ENCODE results near the gene NINL. TPM values are rescaled to one million over a fixed set of nuclear protein-coding genes. Genes with fewer than 3 reads are reported as not detected.
"Not testable (repeated sequence)": the region's sequence is repeated elsewhere in the genome, so short reads cannot be mapped to it uniquely, and the experiment has no call there.

NINL gene
- total and polyA plus RNA-seq, 4 donors = 6.0 to 28.3 (median 12.9) TPM

GRCh38 chr20:25510202-25510601 is 75.1 kb downstream of the NINL start:
- intact Hi-C loops (cut with DNase I) = no loop called here
- Histone ChIP-seq H3K27ac (ENCODE audit: low read depth in 1 of 2, low read length in 2 of 2) (no peak overlapping the region), H3K4me3 (ENCODE audit: low read length in 2 of 2) (no peak overlapping the region), H3K27me3 (ENCODE audit: control insufficient read depth in 1 of 2, insufficient read depth in 2 of 2, low read length in 1 of 2) (no peaks in the 10 kb centered on the region), H3K36me3 (ENCODE audit: control insufficient read depth in 1 of 2, insufficient read depth in 2 of 2, low read length in 1 of 2) (peaks cover 4% of the 10 kb centered on the region in 2 donors), H3K4me1 (ENCODE audit: control insufficient read depth in 1 of 2, insufficient read depth in 2 of 2, low read length in 2 of 2) (no peaks in the 10 kb centered on the region), H3K9me3 (ENCODE audit: control insufficient read depth, low read length) (peaks cover 3% of the 10 kb centered on the region)
- DNase-seq = no peak
- ATAC-seq (ENCODE audit: low FRiP score) = no peak
- WGBS, 2 donors = 93 to 94% methylated on average over 8 of the region's 8 CpGs

- intact Hi-C loops (cut with DNase I) = loop anchor here in 1 of 2 donors (5.0 kb wide), 1 partner anchor 113 kb away; the partner anchor contains the start of gene NANP
- peaks cover 0 to 3% of the 10 kb centered on the region in 2 donors for H3K36me3 ChIP-seq (ENCODE audit: control insufficient read depth in 1 of 2, insufficient read depth in 2 of 2, low read length in 1 of 2)
- H3K27me3 ChIP-seq (ENCODE audit: control insufficient read depth in 1 of 2, insufficient read depth in 2 of 2, low read length in 1 of 2) = no peaks in the 10 kb centered on the region
- H3K4me1 ChIP-seq (ENCODE audit: control insufficient read depth in 1 of 2, insufficient read depth in 2 of 2, low read length in 2 of 2) = no peaks in the 10 kb centered on the region
- H3K4me3 ChIP-seq (ENCODE audit: low read length in 2 of 2) = no peak overlapping the region
- no peaks in the 10 kb centered on the region for H3K9me3 ChIP-seq (ENCODE audit: control insufficient read depth, low read length)
- no peak overlapping the region for H3K27ac ChIP-seq (ENCODE audit: low read depth in 1 of 2, low read length in 2 of 2)
- DNase-seq = no peak
- 99% methylated on average over 5 of the region's 5 CpGs for WGBS, 2 donors
- ATAC-seq (ENCODE audit: low FRiP score) = no peak
Measured at GRCh38 chr20:25509084-25509483, 76.2 kb downstream of the NINL start.

GRCh38 chr20:25508083-25508770 is 77.1 kb downstream of the NINL start:
- H3K27ac ChIP-seq (ENCODE audit: low read depth in 1 of 2, low read length in 2 of 2) = peak overlapping the region in 1 of 2 donors; percentile 23
- peaks cover 0 to 3% of the 10 kb centered on the region in 2 donors for H3K36me3 ChIP-seq (ENCODE audit: control insufficient read depth in 1 of 2, insufficient read depth in 2 of 2, low read length in 1 of 2)
- no peaks in the 10 kb centered on the region for H3K4me1 ChIP-seq (ENCODE audit: control insufficient read depth in 1 of 2, insufficient read depth in 2 of 2, low read length in 2 of 2)
- DNase-seq (peak in 1 of 2 donors; percentile 80), ATAC-seq (ENCODE audit: low FRiP score) (peak; percentile 75)
- no peaks in the 10 kb centered on the region for H3K9me3 ChIP-seq (ENCODE audit: control insufficient read depth, low read length)
- no peak overlapping the region for H3K4me3 ChIP-seq (ENCODE audit: low read length in 2 of 2)
- H3K27me3 ChIP-seq (ENCODE audit: control insufficient read depth in 1 of 2, insufficient read depth in 2 of 2, low read length in 1 of 2) = no peaks in the 10 kb centered on the region
- intact Hi-C loops (cut with DNase I) = loop anchor here in 1 of 2 donors (5.0 kb wide), 1 partner anchor 114 kb away; the partner anchor contains the start of gene NANP
- WGBS, 2 donors = 45 to 48% methylated on average over 10 of the region's 10 CpGs

GRCh38 chr20:25507385-25508082 is 77.8 kb downstream of the NINL start:
- Histone ChIP-seq H3K4me1 (ENCODE audit: control insufficient read depth in 1 of 2, insufficient read depth in 2 of 2, low read length in 2 of 2) (no peaks in the 10 kb centered on the region), H3K36me3 (ENCODE audit: control insufficient read depth in 1 of 2, insufficient read depth in 2 of 2, low read length in 1 of 2) (peaks cover 0 to 3% of the 10 kb centered on the region in 2 donors), H3K27ac (ENCODE audit: low read depth in 1 of 2, low read length in 2 of 2) (peak overlapping the region in 1 of 2 donors; percentile 34), H3K4me3 (ENCODE audit: low read length in 2 of 2) (no peak overlapping the region), H3K9me3 (ENCODE audit: control insufficient read depth, low read length) (no peaks in the 10 kb centered on the region), H3K27me3 (ENCODE audit: control insufficient read depth in 1 of 2, insufficient read depth in 2 of 2, low read length in 1 of 2) (no peaks in the 10 kb centered on the region)
- ATAC-seq (ENCODE audit: low FRiP score) (no peak), DNase-seq (no peak)
- 30 to 33% methylated on average over 8 of the region's 8 CpGs for WGBS, 2 donors
- intact Hi-C loops (cut with DNase I) = loop anchor here in 1 of 2 donors (5.0 kb wide), 1 partner anchor 115 kb away; the partner anchor contains the start of gene NANP

GRCh38 chr20:25504366-25505135 is 80.8 kb downstream of the NINL start:
- Histone ChIP-seq H3K36me3 (ENCODE audit: control insufficient read depth in 1 of 2, insufficient read depth in 2 of 2, low read length in 1 of 2) (peaks cover 0 to 3% of the 10 kb centered on the region in 2 donors), H3K27me3 (ENCODE audit: control insufficient read depth in 1 of 2, insufficient read depth in 2 of 2, low read length in 1 of 2) (no peaks in the 10 kb centered on the region), H3K4me3 (ENCODE audit: low read length in 2 of 2) (no peak overlapping the region), H3K27ac (ENCODE audit: low read depth in 1 of 2, low read length in 2 of 2) (no peak overlapping the region), H3K4me1 (ENCODE audit: control insufficient read depth in 1 of 2, insufficient read depth in 2 of 2, low read length in 2 of 2) (no peaks in the 10 kb centered on the region), H3K9me3 (ENCODE audit: control insufficient read depth, low read length) (no peaks in the 10 kb centered on the region)
- intact Hi-C loops (cut with DNase I) = loop anchor here in 1 of 2 donors (5.0 kb wide), 1 partner anchor 118 kb away; the partner anchor contains the start of gene NANP
- ATAC-seq (ENCODE audit: low FRiP score) (no peak), DNase-seq (no peak)
- WGBS, 2 donors = 94 to 96% methylated on average over 15 of the region's 15 CpGs

GRCh38 chr20:25503936-25504335 is 81.4 kb downstream of the NINL start:
- H3K36me3 ChIP-seq (ENCODE audit: control insufficient read depth in 1 of 2, insufficient read depth in 2 of 2, low read length in 1 of 2) = no peaks in the 10 kb centered on the region
- intact Hi-C loops (cut with DNase I) = no loop called here
- WGBS, 2 donors = 91 to 93% methylated on average over 12 of the region's 12 CpGs

GRCh38 chr20:25503051-25503639 is 82.2 kb downstream of the NINL start:
- H3K27ac ChIP-seq (ENCODE audit: low read depth in 1 of 2, low read length in 2 of 2); H3K36me3 ChIP-seq (ENCODE audit: control insufficient read depth in 1 of 2, insufficient read depth in 2 of 2, low read length in 1 of 2); DNase-seq; H3K9me3 ChIP-seq (ENCODE audit: control insufficient read depth, low read length); intact Hi-C loops (cut with DNase I); H3K4me3 ChIP-seq (ENCODE audit: low read length in 2 of 2); H3K27me3 ChIP-seq (ENCODE audit: control insufficient read depth in 1 of 2, insufficient read depth in 2 of 2, low read length in 1 of 2); H3K4me1 ChIP-seq (ENCODE audit: control insufficient read depth in 1 of 2, insufficient read depth in 2 of 2, low read length in 2 of 2); ATAC-seq (ENCODE audit: low FRiP score): not testable (repeated sequence)
- 89 to 92% methylated on average over 5 to 6 of the region's 6 CpGs for WGBS, 2 donors

More at GRCh38 chr20:25503936-25504335, 81.4 kb downstream of the NINL start:
- H3K9me3 ChIP-seq (ENCODE audit: control insufficient read depth, low read length) = no peaks in the 10 kb centered on the region
- no peak overlapping the region for H3K4me3 ChIP-seq (ENCODE audit: low read length in 2 of 2)
- no peak overlapping the region for H3K27ac ChIP-seq (ENCODE audit: low read depth in 1 of 2, low read length in 2 of 2)
- H3K4me1 ChIP-seq (ENCODE audit: control insufficient read depth in 1 of 2, insufficient read depth in 2 of 2, low read length in 2 of 2) = no peaks in the 10 kb centered on the region
- DNase-seq (no peak), ATAC-seq (ENCODE audit: low FRiP score) (no peak)
- H3K27me3 ChIP-seq (ENCODE audit: control insufficient read depth in 1 of 2, insufficient read depth in 2 of 2, low read length in 1 of 2) = no peaks in the 10 kb centered on the region

- H3K36me3 ChIP-seq (ENCODE audit: control insufficient read depth in 1 of 2, insufficient read depth in 2 of 2, low read length in 1 of 2) = no peaks in the 10 kb centered on the region
- ATAC-seq (ENCODE audit: low FRiP score) = no peak
Measured at GRCh38 chr20:25500880-25501351, 84.4 kb downstream of the NINL start.

More at GRCh38 chr20:25500880-25501351, 84.4 kb downstream of the NINL start:
- Histone ChIP-seq H3K27me3 (ENCODE audit: control insufficient read depth in 1 of 2, insufficient read depth in 2 of 2, low read length in 1 of 2) (no peaks in the 10 kb centered on the region), H3K27ac (ENCODE audit: low read depth in 1 of 2, low read length in 2 of 2) (no peak overlapping the region), H3K4me1 (ENCODE audit: control insufficient read depth in 1 of 2, insufficient read depth in 2 of 2, low read length in 2 of 2) (no peaks in the 10 kb centered on the region), H3K9me3 (ENCODE audit: control insufficient read depth, low read length) (no peaks in the 10 kb centered on the region), H3K4me3 (ENCODE audit: low read length in 2 of 2) (no peak overlapping the region)
- intact Hi-C loops (cut with DNase I) = no loop called here
- WGBS, 2 donors = 88 to 89% methylated on average over 13 of the region's 13 CpGs
- no peak for DNase-seq
